NCI-H226 (cell line): ENCODE data around the gene RAB7A.
"Not testable (repeated sequence)": the region's sequence is repeated elsewhere in the genome, so short reads cannot be mapped to it uniquely, and the experiment has no call there.

Experiments used
- DNase-seq: peaks from one replicate; pipeline ENCODE4 v3.0.0-alpha.2; 2015

Gene RAB7A

DNA sequence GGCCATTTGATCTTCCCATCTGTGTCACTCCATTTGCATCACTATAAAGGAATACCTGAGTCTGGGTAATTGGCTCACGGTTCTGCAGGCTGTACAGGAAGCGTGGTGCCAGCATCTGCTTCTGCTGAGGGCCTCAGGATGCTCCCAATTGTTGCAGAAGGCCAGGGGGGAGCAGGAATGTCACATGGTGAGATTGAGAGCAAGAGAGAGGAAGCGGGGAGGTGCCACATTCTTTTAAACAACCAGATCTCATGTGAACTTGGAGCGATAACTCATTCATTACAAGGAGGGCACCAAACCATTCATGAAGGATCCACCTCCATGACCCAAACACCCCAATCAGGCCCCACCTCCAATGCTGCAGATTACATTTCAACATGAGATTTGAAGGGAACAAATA, 13.1 kb upstream of the RAB7A start:
- DNase-seq, result no peak

GRCh38 chr3:128714887-128715491, 11.0 kb upstream of the RAB7A start:
- no peak for DNase-seq

DNA sequence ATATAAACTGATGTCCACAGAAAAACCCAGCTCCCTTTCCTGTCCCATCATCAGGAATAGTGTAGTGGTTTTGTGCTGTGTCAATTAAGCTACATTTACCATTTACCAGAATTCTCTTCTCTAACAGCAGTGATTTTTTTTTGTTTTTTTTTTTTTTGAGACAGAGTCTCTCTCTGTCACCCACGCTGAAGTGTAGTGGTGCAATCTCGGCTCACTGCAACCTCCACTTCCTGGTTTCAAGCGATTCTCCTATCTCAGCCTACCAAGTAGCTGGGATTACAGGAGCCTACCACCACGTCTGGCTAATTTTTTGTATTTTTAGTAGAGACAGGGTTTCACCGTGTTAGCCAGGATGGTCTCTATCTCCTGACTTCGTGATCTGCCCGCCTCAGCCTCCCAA, 7.1 kb upstream of the RAB7A start:
- not testable (repeated sequence) for DNase-seq

- DNase-seq, result no peak
Measured at GRCh38 chr3:128720891-128721290, 5.1 kb upstream of the RAB7A start.

DNA sequence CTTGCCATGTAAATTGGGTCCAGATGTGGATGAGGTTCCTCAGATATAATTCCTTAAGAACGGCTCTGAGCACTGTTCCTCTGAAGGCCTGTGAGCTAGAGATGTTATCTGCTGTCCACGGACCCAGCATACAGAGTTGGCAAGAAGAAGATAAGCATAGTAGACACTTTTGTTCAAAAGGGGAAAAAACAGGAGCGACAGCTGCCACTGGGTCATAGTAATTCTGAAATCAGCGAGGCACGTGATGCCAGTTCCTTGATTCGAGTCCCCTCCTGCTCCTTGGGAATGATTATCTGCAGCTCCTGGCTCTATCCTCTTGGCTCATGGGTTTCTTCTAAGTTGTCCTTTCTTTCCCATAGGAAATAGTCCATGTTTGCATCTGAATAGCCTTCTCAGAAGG, 2.5 kb upstream of the RAB7A start:
- DNase-seq, result no peak

GRCh38 chr3:128725547-128726022, 398 bp upstream of the RAB7A start:
- DNase-seq, result no peak

DNA sequence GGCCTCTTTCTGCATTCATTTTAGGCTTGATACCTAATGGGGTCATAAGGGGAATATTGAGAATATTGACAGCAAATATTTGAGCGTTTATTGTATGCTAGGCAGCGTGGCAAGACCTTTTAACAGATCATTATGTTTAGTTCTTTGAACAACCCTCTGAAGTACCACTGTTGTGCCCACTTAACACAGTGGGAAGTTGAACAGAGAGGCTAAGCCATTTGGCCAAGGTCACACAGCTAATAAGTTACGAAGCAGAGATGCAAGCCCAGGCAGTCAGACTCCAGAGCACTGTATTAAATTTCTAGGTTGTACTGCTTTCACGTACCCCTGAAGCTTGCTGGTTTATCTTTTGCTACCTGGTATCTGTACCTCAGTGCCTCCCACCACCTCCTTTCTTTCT, 1.1 kb downstream of the RAB7A start:
- DNase-seq, result no peak

DNA sequence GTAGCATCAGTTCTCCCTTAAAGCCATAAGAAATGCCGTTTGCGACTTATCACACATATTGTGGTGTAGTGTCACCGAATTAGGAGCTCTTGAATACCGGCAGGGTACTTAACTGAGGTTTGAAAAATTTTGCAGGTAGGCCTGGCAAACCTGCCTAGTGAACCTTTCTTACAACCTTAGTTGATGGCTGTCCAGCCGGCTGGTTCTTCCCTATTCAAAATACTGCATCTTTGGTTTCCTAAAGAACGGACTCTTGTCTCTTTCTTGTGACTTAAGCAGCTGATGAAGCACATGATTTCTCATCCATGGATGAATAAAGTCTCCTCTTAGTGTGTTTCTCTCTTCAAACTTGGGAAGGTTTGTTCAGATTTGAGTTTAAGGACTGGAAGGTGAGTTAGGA, 1.5 kb downstream of the RAB7A start:
- no peak for DNase-seq

GRCh38 chr3:128727996-128728395, 2.0 kb downstream of the RAB7A start:
- no peak for DNase-seq

GRCh38 chr3:128728521-128728920, 2.5 kb downstream of the RAB7A start:
- not testable (repeated sequence) for DNase-seq

DNA sequence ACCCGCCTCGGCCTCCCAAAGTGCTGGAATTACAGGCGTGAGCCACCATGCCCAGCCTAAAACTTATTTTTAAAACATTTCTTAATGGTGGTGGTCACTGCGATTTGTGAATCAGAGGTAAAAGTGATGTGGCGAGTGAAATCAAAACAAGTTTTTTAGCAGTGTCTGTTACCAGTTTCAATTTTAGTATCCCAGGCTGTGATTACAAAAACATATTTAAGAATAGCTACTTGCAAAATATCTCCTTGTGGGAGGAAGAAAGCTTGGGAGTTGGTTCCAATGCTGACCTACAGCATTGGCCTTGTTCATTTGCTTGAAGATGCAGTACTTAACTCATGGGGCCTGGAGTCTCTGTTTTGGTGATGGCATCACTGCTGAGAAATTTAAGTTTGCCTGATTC, 4.5 kb downstream of the RAB7A start:
- DNase-seq, result no peak

GRCh38 chr3:128734523-128735189, 8.7 kb downstream of the RAB7A start:
- DNase-seq, result no peak

- no peak for DNase-seq
Measured at GRCh38 chr3:128735287-128735686, 9.3 kb downstream of the RAB7A start.

DNA sequence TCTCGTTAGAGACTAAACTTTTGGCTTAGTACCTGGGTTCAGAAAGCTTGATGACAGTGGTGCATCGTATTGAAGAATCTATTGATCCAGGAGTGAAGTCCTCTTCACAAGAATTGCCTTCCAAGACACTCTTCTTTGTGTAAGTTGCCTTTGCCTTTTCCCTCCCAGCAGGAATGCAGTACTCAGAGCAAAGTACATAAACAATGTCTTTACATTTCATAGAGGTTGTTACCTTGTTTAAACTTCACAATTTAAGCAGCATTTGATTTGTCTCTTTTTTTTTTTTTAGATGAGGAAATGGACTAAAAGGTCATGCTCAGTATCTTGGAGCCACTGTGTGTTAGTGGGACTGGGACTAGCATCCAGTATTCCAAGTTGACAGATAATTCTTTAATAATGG, 9.9 kb downstream of the RAB7A start:
- no peak for DNase-seq

GRCh38 chr3:128736601-128737000, 10.6 kb downstream of the RAB7A start:
- no peak for DNase-seq

- no peak for DNase-seq
Measured at GRCh38 chr3:128740621-128741020, 14.6 kb downstream of the RAB7A start.

GRCh38 chr3:128742821-128743594, 17.0 kb downstream of the RAB7A start:
- no peak for DNase-seq

DNA sequence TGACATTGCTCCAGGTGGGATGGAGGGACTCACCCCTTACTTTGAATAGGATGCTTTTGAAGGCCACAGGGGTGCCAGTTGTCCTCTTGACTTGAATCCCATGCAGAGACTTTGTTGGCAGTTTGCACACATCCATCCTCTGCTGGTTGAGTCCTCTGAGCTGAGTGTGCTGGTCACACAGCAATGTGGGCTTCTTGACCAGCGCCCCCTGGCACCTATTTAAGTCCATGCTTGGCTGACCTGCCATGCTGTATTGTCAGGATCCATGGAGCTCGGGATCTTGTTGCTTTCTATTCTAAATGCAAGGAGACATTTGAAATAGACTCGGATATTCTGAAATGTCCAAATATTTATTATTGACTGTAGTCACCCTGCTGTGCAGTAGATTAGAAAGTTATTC, 19.8 kb downstream of the RAB7A start:
- no peak for DNase-seq

- no peak for DNase-seq
Measured at GRCh38 chr3:128746881-128747280, 20.9 kb downstream of the RAB7A start.

- no peak for DNase-seq
Measured at GRCh38 chr3:128748557-128748956, 22.6 kb downstream of the RAB7A start.

DNA sequence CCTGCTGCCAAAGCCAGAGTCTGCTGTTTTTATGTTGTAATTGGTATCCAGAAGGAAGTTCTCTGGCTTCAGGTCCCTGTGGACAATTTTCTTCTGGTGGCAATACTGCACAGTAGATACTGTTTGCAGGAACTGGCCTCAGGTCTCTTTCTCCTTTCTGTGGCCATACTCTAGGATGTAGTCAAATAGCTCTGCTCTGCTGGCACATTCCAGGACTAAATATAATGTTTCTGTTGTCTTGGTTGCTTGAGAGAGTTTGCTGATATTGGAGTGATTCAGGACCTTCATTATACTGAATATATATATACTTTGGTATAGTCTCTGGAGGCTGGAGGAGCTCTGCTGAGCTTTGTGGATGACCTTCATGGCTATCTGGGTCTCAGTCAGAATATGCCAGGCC, 23.1 kb downstream of the RAB7A start:
- DNase-seq, result no peak

DNA sequence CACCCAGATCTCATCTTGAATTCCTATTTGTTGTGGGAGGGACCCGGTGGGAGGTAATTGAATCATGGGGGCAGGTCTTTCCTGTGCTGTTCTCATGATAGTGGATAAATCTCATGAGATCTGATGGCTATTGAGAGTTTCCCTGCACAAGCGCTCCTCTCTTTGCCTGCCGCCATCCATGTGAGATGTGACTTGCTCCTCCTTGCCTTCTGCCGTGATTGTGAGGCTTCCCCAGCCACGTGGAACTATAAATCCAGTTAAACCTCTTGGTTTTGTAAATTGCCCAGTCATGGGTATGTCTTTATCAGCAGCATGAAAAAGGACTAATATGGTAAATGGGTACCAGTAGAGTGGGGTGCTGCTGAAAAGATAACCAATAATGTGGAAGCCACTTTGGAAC, 23.6 kb downstream of the RAB7A start:
- not testable (repeated sequence) for DNase-seq

DNA sequence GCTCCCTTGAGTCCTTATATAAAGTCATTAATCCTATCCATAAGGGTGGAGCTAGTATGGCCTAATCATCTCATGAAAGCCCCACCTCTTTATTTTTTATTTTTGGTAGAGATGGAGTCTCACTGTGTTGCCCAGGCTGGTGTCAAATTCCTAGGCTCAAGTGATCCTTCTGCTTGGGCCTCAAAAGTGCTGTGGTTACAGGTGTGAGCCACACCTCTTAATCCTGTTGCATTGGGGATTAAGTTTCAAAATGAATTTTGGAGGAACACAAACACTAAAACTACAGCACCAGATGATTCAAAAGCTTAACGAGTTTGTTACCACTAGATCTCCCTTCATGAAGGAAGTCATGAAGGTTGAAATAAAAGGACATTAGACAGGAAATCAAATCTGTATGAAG, 27.7 kb downstream of the RAB7A start:
- no peak for DNase-seq

DNA sequence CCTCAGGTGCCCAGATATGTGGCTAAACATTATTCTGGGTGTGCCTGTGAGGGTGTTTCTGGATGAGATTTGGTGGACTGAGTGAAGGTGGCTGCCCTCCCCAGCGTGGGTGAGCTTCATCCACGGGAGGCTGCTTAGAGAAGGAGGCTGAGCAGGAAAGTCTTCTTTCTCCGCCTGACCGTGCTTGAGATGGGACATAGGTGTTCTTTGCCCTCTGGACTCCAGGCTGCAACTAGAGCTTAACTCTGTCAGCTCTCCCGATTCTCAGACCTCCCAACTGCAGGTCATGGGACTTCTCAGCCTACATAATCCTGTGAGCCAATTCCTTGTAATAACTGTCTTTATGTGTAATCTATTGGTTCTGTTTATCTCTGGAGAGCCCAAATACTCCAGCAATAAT, 34.1 kb downstream of the RAB7A start:
- DNase-seq, result no peak
